GM23248 (cell line): ENCODE measurements around the gene PSEN2.

Experiments
- EZH2 ChIP-seq: fragments of 200-600 bp; sonication (generic); IDR thresholded peaks from 2 replicates; pipeline ENCODE4 v1.6.1; 2018; ENCODE audit warnings: antibody characterized with exemption, mild to moderate bottlenecking; ENCODE audit not compliant: insufficient read depth, poor library complexity, severe bottlenecking
- EZH2phosphoT487 ChIP-seq: fragments of 200-600 bp; sonication (generic); IDR thresholded peaks from 2 replicates; pipeline ENCODE4 v1.6.1; 2018; ENCODE audit warnings: antibody characterized with exemption, moderate library complexity, mild to moderate bottlenecking, low read depth; ENCODE audit not compliant: insufficient read depth

DNA sequence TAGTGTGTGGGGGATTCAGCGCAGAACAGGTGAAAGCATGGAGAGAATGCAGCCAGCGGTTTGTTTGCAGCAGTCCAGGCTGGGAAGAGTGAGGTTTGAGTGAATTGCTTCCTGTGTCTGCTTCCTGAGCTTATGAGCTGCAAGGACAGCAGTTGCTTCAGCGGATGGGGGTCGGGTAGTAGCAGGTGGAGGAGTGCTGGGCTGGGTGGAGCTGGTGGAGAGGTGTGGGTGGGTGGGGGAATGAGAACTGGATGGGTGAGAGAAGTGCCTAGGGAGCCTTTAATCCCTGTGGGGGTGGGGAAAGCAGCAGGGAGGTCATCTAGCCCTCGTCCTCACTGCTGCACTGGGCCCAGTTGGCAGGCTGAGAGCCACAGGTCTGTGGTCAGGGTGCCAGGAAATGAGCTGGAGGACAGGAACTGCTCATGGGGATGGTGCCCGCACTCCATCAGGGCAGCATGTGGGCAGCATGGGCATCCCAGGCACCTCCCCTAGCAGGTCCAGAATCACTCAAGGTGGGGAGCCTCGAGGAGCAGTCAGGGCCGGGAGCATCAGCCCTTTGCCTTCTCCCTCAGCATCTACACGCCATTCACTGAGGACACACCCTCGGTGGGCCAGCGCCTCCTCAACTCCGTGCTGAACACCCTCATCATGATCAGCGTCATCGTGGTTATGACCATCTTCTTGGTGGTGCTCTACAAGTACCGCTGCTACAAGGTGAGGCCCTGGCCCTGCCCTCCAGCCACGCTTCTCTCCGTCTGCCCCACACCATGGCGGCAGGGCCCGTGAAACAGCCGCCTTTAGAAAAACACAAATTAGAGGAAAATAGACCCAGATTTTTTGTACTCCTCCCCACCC is 14.8 kb downstream of the PSEN2 start:
- TF ChIP-seq EZH2 (no peak), EZH2phosphoT487 (no peak)
